DND-41 (cell line): Measurements from ENCODE around the gene FAAP100.

Experiments
- ATAC-seq: fragments of 200-7000 bp; cut with Tn5 transposase; 3 replicates; pipeline ENCODE4 v1.9.1; 2021; ENCODE audit warnings: low read depth; ENCODE audit not compliant: insufficient read depth
- DNase-seq: peaks from one replicate; pipeline ENCODE4 v3.0.0-alpha.2; 2020
- H2AFZ ChIP-seq: 2 replicates; pipeline ENCODE4 v1.6.0; 2012; ENCODE audit warnings: low read depth, low read length
- H3K27ac ChIP-seq: 2 replicates; pipeline ENCODE4 v1.5.1; 2012; ENCODE audit warnings: low read length, inconsistent platforms
- H3K27me3 ChIP-seq: fragments of 200-600 bp; sonication (generic); 2 replicates; pipeline ENCODE4 v1.6.0; 2012; ENCODE audit warnings: low read length, mild to moderate bottlenecking, inconsistent platforms; ENCODE audit not compliant: insufficient read depth, poor library complexity
- H3K36me3 ChIP-seq: 2 replicates; pipeline ENCODE4 v1.5.1; 2012; ENCODE audit warnings: low read length, inconsistent platforms; ENCODE audit not compliant: insufficient read depth
- H3K4me1 ChIP-seq: 2 replicates; pipeline ENCODE4 v1.5.1; 2012; ENCODE audit warnings: mild to moderate bottlenecking, low read length; ENCODE audit not compliant: insufficient read depth
- H3K4me2 ChIP-seq: 2 replicates; pipeline ENCODE4 v1.6.0; 2012; ENCODE audit warnings: mild to moderate bottlenecking, moderate library complexity, low read length, inconsistent platforms; ENCODE audit not compliant: insufficient read depth
- H3K4me3 ChIP-seq, 2 experiments: fragments of 200-600 bp in 1 of 2; shearing (Covaris generic) in 1 of 2; 2 replicates each; pipeline ENCODE4 v1.5.1; 2012 to 2016; ENCODE audit warnings: inconsistent platforms in 2 of 2, low read length in 2 of 2, mild to moderate bottlenecking in 2 of 2, low read depth in 1 of 2, moderate library complexity in 1 of 2
- H3K79me2 ChIP-seq: 2 replicates; pipeline ENCODE4 v1.6.0; 2012; ENCODE audit warnings: low read length, inconsistent platforms; ENCODE audit not compliant: insufficient read depth
- H3K9ac ChIP-seq: 2 replicates; pipeline ENCODE4 v1.6.0; 2012; ENCODE audit warnings: low read depth, mild to moderate bottlenecking, inconsistent platforms, low read length, moderate library complexity
- H3K9me3 ChIP-seq: 2 replicates; pipeline ENCODE4 v1.5.1; 2012; ENCODE audit warnings: low read length, moderate library complexity, mild to moderate bottlenecking, inconsistent platforms; ENCODE audit not compliant: insufficient read depth, severe bottlenecking
- H4K20me1 ChIP-seq: 2 replicates; pipeline ENCODE4 v1.6.0; 2012; ENCODE audit warnings: low read length; ENCODE audit not compliant: insufficient read depth
- CTCF ChIP-seq: IDR thresholded peaks from 2 replicates; pipeline ENCODE4 v1.5.1; 2012; ENCODE audit warnings: borderline replicate concordance, low read length, moderate library complexity, mild to moderate bottlenecking; ENCODE audit not compliant: poor library complexity, severe bottlenecking; ENCODE audit errors: extremely low read depth
- EZH2 ChIP-seq: IDR thresholded peaks from 3 replicates; pipeline ENCODE4 v1.6.1; 2012; ENCODE audit warnings: borderline replicate concordance, low read depth, mild to moderate bottlenecking, moderate library complexity, low read length, inconsistent platforms; ENCODE audit not compliant: severe bottlenecking

The FAAP100 gene

GRCh38 chr17:81520021-81520901, 31.9 kb downstream of the FAAP100 start:
- no peak for TF ChIP-seq EZH2
- TF ChIP-seq CTCF = no peak
- no peaks in the 10 kb centered on the region for H3K9me3 ChIP-seq
- DNase-seq = no peak
- peaks cover 21% of the 10 kb centered on the region for H3K4me1 ChIP-seq
- peaks cover 38% of the 10 kb centered on the region for H4K20me1 ChIP-seq
- no peaks in the 10 kb centered on the region for H3K27me3 ChIP-seq
- H3K4me3 ChIP-seq = no peak overlapping the region
- H3K9ac ChIP-seq = no peak overlapping the region
- H3K79me2 ChIP-seq = peaks cover 19% of the 10 kb centered on the region
- no peak overlapping the region for H2AFZ ChIP-seq
- no peak overlapping the region for H3K27ac ChIP-seq
- no peak overlapping the region for H3K4me2 ChIP-seq
- H3K36me3 ChIP-seq = no peaks in the 10 kb centered on the region; the same call in 1 of the 2 replicates
- ATAC-seq = no peak

GRCh38 chr17:81519284-81520020, 32.7 kb downstream of the FAAP100 start:
- Histone ChIP-seq H3K27ac (no peak overlapping the region), H3K36me3 (no peaks in the 10 kb centered on the region; the same call in 1 of the 2 replicates), H3K27me3 (no peaks in the 10 kb centered on the region), H3K9ac (no peak overlapping the region), H3K4me1 (peaks cover 23% of the 10 kb centered on the region), H3K4me3 (no peak overlapping the region), H3K9me3 (no peaks in the 10 kb centered on the region), H4K20me1 (peaks cover 35% of the 10 kb centered on the region), H3K79me2 (peaks cover 26% of the 10 kb centered on the region), H2AFZ (no peak overlapping the region), H3K4me2 (no peak overlapping the region)
- ATAC-seq (no peak), DNase-seq (no peak)
- TF ChIP-seq CTCF (no peak), EZH2 (no peak)

- H3K4me1 ChIP-seq = peaks cover 23% of the 10 kb centered on the region
- no peak for DNase-seq
- no peak for ATAC-seq
- TF ChIP-seq EZH2 (no peak), CTCF (no peak)
- no peaks in the 10 kb centered on the region for H3K27me3 ChIP-seq
- no peak overlapping the region for H3K27ac ChIP-seq
- H3K4me3 ChIP-seq = no peak overlapping the region
- H3K4me2 ChIP-seq = no peak overlapping the region
- H3K9me3 ChIP-seq = no peaks in the 10 kb centered on the region
- no peak overlapping the region for H2AFZ ChIP-seq
- no peaks in the 10 kb centered on the region; the same call in 1 of the 2 replicates for H3K36me3 ChIP-seq
- peaks cover 32% of the 10 kb centered on the region for H3K79me2 ChIP-seq
- H3K9ac ChIP-seq = no peak overlapping the region
- H4K20me1 ChIP-seq = peaks cover 33% of the 10 kb centered on the region
These were observed 33.3 kb downstream of the FAAP100 start for GRCh38 chr17:81518785-81519283.
